Measurements from ENCODE around the gene SPIRE1.
A peak's percentile ranks its signal among the peaks of the same experiment; 100 is the strongest.

SPIRE1 gene

GRCh38 chr18:12657684-12658425 is at the start of gene SPIRE1:
TSS of gene SPIRE1 (minus strand) at chr18:12658107. CDS start at chr18:12657866, 241 bp downstream.
- peak; percentile 56 for DNase-seq

GRCh38 chr18:12703664-12704063 is 45.8 kb upstream of the SPIRE1 start:
- DNase-seq = peak in 1 of 2 donors; percentile 33

- no peak for DNase-seq
Observed at GRCh38 chr18:12703096-12703567, 45.2 kb upstream of the SPIRE1 start.

GRCh38 chr18:12702221-12703095 is 44.6 kb upstream of the SPIRE1 start, which contains the start of the genes CEP76 and PSMG2:
TSS of gene CEP76 (minus strand) at chr18:12702723. CDS start at chr18:12702548, 175 bp downstream.
TSS of gene PSMG2 (plus strand) at chr18:12703042. CDS start at chr18:12703108, 66 bp downstream.
- peak; percentile 84 to 88 for DNase-seq

GRCh38 chr18:12701161-12701560 is 43.3 kb upstream of the SPIRE1 start:
- DNase-seq = no peak

- no peak for DNase-seq
Observed at GRCh38 chr18:12699747-12700146, 41.8 kb upstream of the SPIRE1 start.

- DNase-seq = no peak
Observed at GRCh38 chr18:12694032-12694431, 36.1 kb upstream of the SPIRE1 start.

- DNase-seq = no peak
Observed at GRCh38 chr18:12692206-12692605, 34.3 kb upstream of the SPIRE1 start.

- DNase-seq = peak in 1 of 2 donors; percentile 56
Observed at GRCh38 chr18:12689256-12689850, 31.4 kb upstream of the SPIRE1 start.

- no peak for DNase-seq
Observed at GRCh38 chr18:12686100-12686499, 28.2 kb upstream of the SPIRE1 start.

- peak in 1 of 2 donors; percentile 24 for DNase-seq
Observed at GRCh38 chr18:12679183-12679786, 21.4 kb upstream of the SPIRE1 start.

GRCh38 chr18:12668041-12668440 is 10.1 kb upstream of the SPIRE1 start:
- no peak for DNase-seq

- DNase-seq = peak; percentile 30 to 74
Observed at GRCh38 chr18:12659904-12660605, 2.1 kb upstream of the SPIRE1 start.

- DNase-seq = peak; percentile 42 to 43
Observed at GRCh38 chr18:12658426-12659138, 675 bp upstream of the SPIRE1 start.

- DNase-seq = peak in 1 of 2 donors; percentile 27
Observed at GRCh38 chr18:12656938-12657683, 796 bp downstream of the SPIRE1 start.

- DNase-seq = no peak
Observed at GRCh38 chr18:12656605-12656937, 1.3 kb downstream of the SPIRE1 start.

- DNase-seq = no peak
Observed at GRCh38 chr18:12654971-12655370, 2.9 kb downstream of the SPIRE1 start.

- DNase-seq = peak in 1 of 2 donors; percentile 23
Observed at GRCh38 chr18:12652861-12653401, 5.0 kb downstream of the SPIRE1 start.

- DNase-seq = no peak
Observed at GRCh38 chr18:12651651-12652050, 6.3 kb downstream of the SPIRE1 start.

- DNase-seq = no peak
Observed at GRCh38 chr18:12647773-12648172, 10.1 kb downstream of the SPIRE1 start.
